Stimulated activated memory B cell treated with anti-CD40 and anti-IgM and Interleukin-4, amounts not matched to agents 10 μg/mL and 1 μg/mL and 100 μg/mL, for 72 hours (primary cell): Measurements from ENCODE around the gene RELL2.

Experiments used
- ATAC-seq: fragments of 150-1000 bp; cut with Tn5 transposase; 2 replicates; pipeline ENCODE4 v1.10.0; 2021
- H3K27ac Mint-ChIP-seq: one replicate; pipeline ENCODE4 v1.8.0; 2022; ENCODE audit warnings: mild to moderate bottlenecking, mixed read lengths
- H3K27me3 Mint-ChIP-seq: one replicate; pipeline ENCODE4 v1.8.0; 2022; ENCODE audit warnings: mixed read lengths
- H3K36me3 Mint-ChIP-seq: one replicate; pipeline ENCODE4 v1.8.0; 2022; ENCODE audit warnings: mixed read lengths
- H3K4me1 Mint-ChIP-seq: one replicate; pipeline ENCODE4 v1.8.0; 2022; ENCODE audit warnings: mixed read lengths
- H3K4me3 Mint-ChIP-seq: one replicate; pipeline ENCODE4 v1.8.0; 2022; ENCODE audit warnings: mild to moderate bottlenecking, moderate library complexity, mixed read lengths
- H3K9me3 Mint-ChIP-seq: one replicate; pipeline ENCODE4 v1.8.0; 2022; ENCODE audit warnings: mixed read lengths

Gene RELL2

DNA sequence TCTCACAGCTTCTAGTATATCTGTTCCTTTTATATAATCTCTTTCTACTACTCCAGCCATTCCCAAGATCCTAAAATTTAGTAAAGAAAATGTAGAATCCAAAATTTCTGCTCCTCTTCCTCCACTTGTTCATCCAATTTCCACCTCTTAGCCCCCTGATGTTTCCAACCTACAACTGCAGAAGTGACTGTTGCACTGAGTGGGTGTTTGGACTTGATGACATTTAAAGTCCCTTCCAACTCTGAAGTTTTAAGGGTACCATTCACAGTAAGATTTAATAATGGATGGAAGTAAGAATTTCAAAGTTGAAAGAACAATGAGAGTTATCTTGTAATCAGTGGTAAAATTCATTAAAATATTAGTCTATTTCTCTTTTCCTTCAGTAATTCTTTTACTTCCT is 23.5 kb upstream of the RELL2 start:
- H3K4me1 Mint-ChIP-seq: peaks cover 85% of the 10 kb centered on the region
- no peaks in the 10 kb centered on the region for H3K9me3 Mint-ChIP-seq
- no peaks in the 10 kb centered on the region for H3K27me3 Mint-ChIP-seq
- peaks cover 34% of the 10 kb centered on the region for H3K36me3 Mint-ChIP-seq
- peak overlapping the region; percentile 54 for H3K27ac Mint-ChIP-seq
- peak overlapping the region; percentile 24 for H3K4me3 Mint-ChIP-seq
- no peak for ATAC-seq

- Mint-ChIP-seq H3K4me3 (peak overlapping the region; percentile 89), H3K4me1 (peaks cover 62% of the 10 kb centered on the region), H3K36me3 (peaks cover 26% of the 10 kb centered on the region), H3K27me3 (no peaks in the 10 kb centered on the region), H3K27ac (peak overlapping the region; percentile 86), H3K9me3 (no peaks in the 10 kb centered on the region)
- no peak for ATAC-seq
Measured at GRCh38 chr5:141615991-141616720, 20.6 kb upstream of the RELL2 start.

DNA sequence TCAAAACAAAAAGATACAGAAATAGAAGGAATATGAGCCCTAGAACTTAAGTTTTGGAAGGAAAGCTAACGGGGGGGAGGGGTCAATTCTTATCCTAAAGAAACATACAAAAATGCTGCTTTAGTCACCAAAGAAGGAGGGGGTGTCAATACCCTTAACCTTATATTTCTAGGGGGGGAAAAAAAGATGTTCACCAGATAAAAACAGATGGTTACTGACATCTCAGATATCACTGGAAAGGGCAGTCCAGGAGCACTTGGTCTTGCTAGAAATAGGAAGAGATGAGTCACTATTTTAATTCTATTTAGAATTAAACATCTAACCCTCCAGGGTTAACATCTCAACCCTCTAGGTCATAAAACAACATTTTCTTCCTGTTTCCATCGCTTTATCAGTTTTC is 19.7 kb upstream of the RELL2 start:
- Mint-ChIP-seq H3K36me3 (peaks cover 31% of the 10 kb centered on the region), H3K4me1 (peaks cover 65% of the 10 kb centered on the region), H3K9me3 (no peaks in the 10 kb centered on the region), H3K27ac (peak overlapping the region; percentile 86), H3K27me3 (no peaks in the 10 kb centered on the region), H3K4me3 (peak overlapping the region; percentile 89)
- ATAC-seq: no peak

- Mint-ChIP-seq H3K9me3 (no peaks in the 10 kb centered on the region), H3K27ac (peak overlapping the region; percentile 86), H3K27me3 (no peaks in the 10 kb centered on the region), H3K4me1 (peaks cover 65% of the 10 kb centered on the region), H3K36me3 (peaks cover 33% of the 10 kb centered on the region), H3K4me3 (peak overlapping the region; percentile 89)
- no peak for ATAC-seq
Measured at GRCh38 chr5:141617682-141618029, 19.1 kb upstream of the RELL2 start.

GRCh38 chr5:141618030-141618803 is 18.6 kb upstream of the RELL2 start:
- peaks cover 65% of the 10 kb centered on the region for H3K4me1 Mint-ChIP-seq
- peak; percentile 63 for ATAC-seq
- H3K36me3 Mint-ChIP-seq: peaks cover 34% of the 10 kb centered on the region
- peak overlapping the region; percentile 86 for H3K27ac Mint-ChIP-seq
- no peaks in the 10 kb centered on the region for H3K9me3 Mint-ChIP-seq
- H3K27me3 Mint-ChIP-seq: no peaks in the 10 kb centered on the region
- H3K4me3 Mint-ChIP-seq: peak overlapping the region; percentile 89

GRCh38 chr5:141618804-141619554 is 17.8 kb upstream of the RELL2 start, which contains the start of gene DIAPH1:
Gene DIAPH1 (minus strand): TSS chr5:141619000. CDS start chr5:141618914, 86 bp downstream.
- Mint-ChIP-seq H3K27ac (peak within 1 kb of the TSS; percentile 86), H3K4me1 (peaks cover 65% of the 10 kb centered on the region), H3K36me3 (peaks cover 38% of the 10 kb centered on the region), H3K4me3 (peak within 1 kb of the TSS; percentile 89), H3K27me3 (no peaks in the 10 kb centered on the region), H3K9me3 (no peaks in the 10 kb centered on the region)
- peak; percentile 95 for ATAC-seq

DNA sequence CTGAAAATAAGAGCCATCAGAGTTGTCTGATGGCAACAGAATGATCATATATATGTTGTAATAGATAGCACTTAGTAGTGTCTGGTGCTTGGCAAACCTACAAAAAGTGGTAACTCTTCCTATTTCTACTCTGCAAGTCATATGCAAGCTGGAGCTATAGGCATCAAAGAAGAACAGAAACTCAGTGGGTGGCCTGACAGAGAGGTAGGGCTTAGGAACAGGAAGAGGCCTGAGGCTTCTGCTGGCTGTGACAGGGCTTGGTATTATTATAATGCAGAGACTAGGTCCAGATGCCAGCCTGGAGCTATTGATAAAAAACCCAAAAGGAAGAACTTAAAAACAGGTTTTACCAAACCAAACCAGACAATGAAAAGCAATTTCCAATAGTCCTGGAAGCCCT is 13.6 kb upstream of the RELL2 start:
- H3K4me1 Mint-ChIP-seq: peaks cover 46% of the 10 kb centered on the region
- ATAC-seq: peak; percentile 82
- peak overlapping the region; percentile 67 for H3K4me3 Mint-ChIP-seq
- no peaks in the 10 kb centered on the region for H3K9me3 Mint-ChIP-seq
- H3K27me3 Mint-ChIP-seq: no peaks in the 10 kb centered on the region
- peak overlapping the region; percentile 92 for H3K27ac Mint-ChIP-seq
- peaks cover 67% of the 10 kb centered on the region for H3K36me3 Mint-ChIP-seq

GRCh38 chr5:141623611-141624010 is 13.2 kb upstream of the RELL2 start:
- no peaks in the 10 kb centered on the region for H3K27me3 Mint-ChIP-seq
- peaks cover 71% of the 10 kb centered on the region for H3K36me3 Mint-ChIP-seq
- no peak for ATAC-seq
- peak overlapping the region; percentile 92 for H3K27ac Mint-ChIP-seq
- no peaks in the 10 kb centered on the region for H3K9me3 Mint-ChIP-seq
- peaks cover 47% of the 10 kb centered on the region for H3K4me1 Mint-ChIP-seq
- H3K4me3 Mint-ChIP-seq: peak overlapping the region; percentile 67

DNA sequence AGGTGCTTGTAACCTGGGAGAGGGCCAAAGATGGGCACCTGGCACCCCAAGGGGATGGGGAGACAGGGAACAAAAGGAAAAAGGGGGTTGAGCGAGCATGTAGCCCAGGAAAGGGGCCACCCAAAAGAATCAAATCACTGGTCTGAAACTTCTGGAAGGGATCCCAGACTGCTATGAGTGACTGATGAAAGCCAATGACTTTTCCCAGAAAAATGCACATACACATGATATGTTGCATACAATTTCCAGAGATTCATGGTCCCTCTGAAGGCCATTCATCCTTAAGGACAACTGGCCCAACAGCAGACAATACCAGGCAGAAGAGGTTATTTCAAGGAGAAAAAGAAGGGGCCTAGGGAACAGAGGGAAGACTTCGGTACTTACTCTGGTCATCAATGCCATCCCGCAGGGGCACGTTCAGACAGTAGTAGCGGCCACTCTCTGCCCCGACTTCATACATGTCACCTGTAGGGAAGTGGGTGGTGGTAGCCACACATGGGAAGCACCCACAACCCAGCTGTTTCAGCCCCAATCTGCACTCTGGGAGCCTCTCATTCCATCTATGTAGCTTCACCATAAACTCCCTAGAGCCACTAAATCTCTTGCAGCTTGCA is 8.5 kb upstream of the RELL2 start:
- Mint-ChIP-seq H3K36me3 (peaks cover 62% of the 10 kb centered on the region), H3K9me3 (no peaks in the 10 kb centered on the region), H3K27me3 (no peaks in the 10 kb centered on the region), H3K27ac (peak overlapping the region; percentile 17), H3K4me1 (peaks cover 34% of the 10 kb centered on the region), H3K4me3 (no peak overlapping the region)
- no peak for ATAC-seq

DNA sequence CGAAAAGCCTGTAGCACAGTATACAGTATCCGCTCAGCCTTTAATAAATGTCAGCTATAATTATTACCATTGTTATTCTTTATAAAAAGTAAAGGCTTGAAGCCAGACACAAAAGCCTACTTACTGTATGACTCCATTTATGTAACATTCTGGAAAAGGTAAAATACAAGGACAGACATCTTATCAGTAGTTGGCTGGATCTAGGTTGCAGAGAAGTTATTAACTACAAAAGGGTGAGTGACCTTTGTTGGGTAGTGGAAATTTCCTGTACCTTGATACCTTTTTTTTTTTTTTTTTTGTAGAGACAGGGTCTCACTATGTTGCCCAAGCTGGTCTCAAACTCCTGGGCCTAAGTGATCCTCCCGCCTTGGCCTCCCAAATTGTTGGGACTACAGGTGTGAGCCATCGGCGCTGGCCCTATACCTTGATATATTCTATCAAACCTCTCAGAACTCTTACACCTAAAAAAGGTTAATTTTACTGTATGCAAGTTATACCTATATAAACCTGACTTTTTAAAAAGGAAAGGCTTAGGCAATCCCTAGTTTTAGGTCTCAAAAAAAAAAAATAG is 6.1 kb upstream of the RELL2 start:
- no peak for ATAC-seq
- H3K4me1 Mint-ChIP-seq: peaks cover 44% of the 10 kb centered on the region
- no peak overlapping the region for H3K27ac Mint-ChIP-seq
- H3K4me3 Mint-ChIP-seq: no peak overlapping the region
- no peaks in the 10 kb centered on the region for H3K9me3 Mint-ChIP-seq
- H3K36me3 Mint-ChIP-seq: peaks cover 44% of the 10 kb centered on the region
- H3K27me3 Mint-ChIP-seq: no peaks in the 10 kb centered on the region

GRCh38 chr5:141632650-141633049 is 4.1 kb upstream of the RELL2 start:
- Mint-ChIP-seq H3K36me3 (peaks cover 27% of the 10 kb centered on the region), H3K9me3 (no peaks in the 10 kb centered on the region), H3K27ac (no peak overlapping the region), H3K27me3 (no peaks in the 10 kb centered on the region), H3K4me3 (no peak overlapping the region), H3K4me1 (peaks cover 42% of the 10 kb centered on the region)
- no peak for ATAC-seq

- Mint-ChIP-seq H3K27me3 (no peaks in the 10 kb centered on the region), H3K9me3 (no peaks in the 10 kb centered on the region), H3K36me3 (peaks cover 13% of the 10 kb centered on the region), H3K4me1 (peaks cover 45% of the 10 kb centered on the region), H3K27ac (peak overlapping the region; percentile 28), H3K4me3 (peak overlapping the region; percentile 21)
- peak; percentile 72 for ATAC-seq
Measured at GRCh38 chr5:141633871-141634561, 2.8 kb upstream of the RELL2 start.

DNA sequence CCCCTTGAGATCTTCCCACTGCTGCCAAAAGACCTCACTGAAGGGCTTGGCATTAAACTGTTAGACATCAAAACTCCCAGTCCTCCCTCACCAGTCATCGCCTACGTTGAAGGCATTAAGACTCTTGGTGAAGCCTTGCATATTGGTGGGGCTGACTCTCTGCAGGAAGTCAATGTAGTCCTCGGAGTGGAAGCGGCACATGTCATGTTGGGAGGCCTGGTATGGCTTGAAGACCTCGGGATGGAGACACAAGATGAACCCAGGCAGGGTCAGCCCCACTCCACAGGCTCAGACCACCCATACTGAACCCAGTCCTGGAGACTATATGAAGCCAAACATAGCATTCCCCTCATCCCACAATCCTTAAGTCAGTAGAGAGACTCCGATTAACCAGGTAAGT is 2.1 kb upstream of the RELL2 start:
- no peak overlapping the region for H3K4me3 Mint-ChIP-seq
- H3K36me3 Mint-ChIP-seq: peaks cover 6% of the 10 kb centered on the region
- H3K27ac Mint-ChIP-seq: peak overlapping the region; percentile 28
- H3K9me3 Mint-ChIP-seq: no peaks in the 10 kb centered on the region
- peaks cover 45% of the 10 kb centered on the region for H3K4me1 Mint-ChIP-seq
- no peak for ATAC-seq
- H3K27me3 Mint-ChIP-seq: no peaks in the 10 kb centered on the region

GRCh38 chr5:141635646-141636045 is 1.2 kb upstream of the RELL2 start:
- peaks cover 45% of the 10 kb centered on the region for H3K4me1 Mint-ChIP-seq
- peak overlapping the region; percentile 89 for H3K4me3 Mint-ChIP-seq
- peak overlapping the region; percentile 82 for H3K27ac Mint-ChIP-seq
- ATAC-seq: no peak
- H3K36me3 Mint-ChIP-seq: peaks cover 2% of the 10 kb centered on the region
- no peaks in the 10 kb centered on the region for H3K9me3 Mint-ChIP-seq
- H3K27me3 Mint-ChIP-seq: no peaks in the 10 kb centered on the region
